HG03045 (cell line): ENCODE measurements around the gene ERICH6.

Source experiments
- ATAC-seq: cut with Tn5 transposase; IDR thresholded peaks from one replicate; pipeline ENCODE4 v1.9.1; 2021; ENCODE audit warnings: mild to moderate bottlenecking, moderate library complexity; ENCODE audit not compliant: unreplicated experiment

The ERICH6 gene

DNA sequence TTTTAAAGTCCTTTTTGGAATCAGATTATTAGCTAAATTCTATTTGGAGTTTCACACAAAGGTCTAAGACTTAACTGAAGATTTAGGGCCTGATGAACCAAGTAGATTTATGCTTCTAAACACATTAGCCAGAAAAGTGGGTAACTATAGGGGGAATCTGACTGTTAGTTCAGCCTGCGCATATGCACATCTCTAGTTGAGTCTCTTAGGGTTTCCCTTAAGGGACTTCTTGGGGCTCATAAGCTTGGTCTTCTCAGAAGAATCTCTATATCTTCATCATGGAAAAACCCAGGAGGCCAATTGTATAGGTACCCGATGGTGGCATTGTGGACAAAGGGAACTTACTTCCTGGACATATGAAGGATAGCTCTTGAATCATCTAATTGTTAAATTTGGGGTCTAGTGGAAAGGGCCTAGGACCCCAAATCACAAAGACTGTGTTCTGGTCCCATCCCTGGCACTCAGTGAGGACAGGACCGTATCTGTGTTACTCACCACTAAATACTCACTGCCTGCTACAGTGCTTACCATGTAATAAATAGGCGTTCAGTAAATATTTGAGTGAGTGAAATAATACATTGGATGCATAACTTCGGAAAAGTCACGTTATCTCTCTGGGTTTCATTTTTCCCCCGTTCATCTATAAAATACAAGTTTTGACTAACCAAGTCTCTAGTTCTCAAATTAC is 83.6 kb downstream of the ERICH6 start:
- ATAC-seq = no peak

- ATAC-seq = no peak
These were observed 89.8 kb downstream of the ERICH6 start for GRCh38 chr3:150613709-150614480.

DNA sequence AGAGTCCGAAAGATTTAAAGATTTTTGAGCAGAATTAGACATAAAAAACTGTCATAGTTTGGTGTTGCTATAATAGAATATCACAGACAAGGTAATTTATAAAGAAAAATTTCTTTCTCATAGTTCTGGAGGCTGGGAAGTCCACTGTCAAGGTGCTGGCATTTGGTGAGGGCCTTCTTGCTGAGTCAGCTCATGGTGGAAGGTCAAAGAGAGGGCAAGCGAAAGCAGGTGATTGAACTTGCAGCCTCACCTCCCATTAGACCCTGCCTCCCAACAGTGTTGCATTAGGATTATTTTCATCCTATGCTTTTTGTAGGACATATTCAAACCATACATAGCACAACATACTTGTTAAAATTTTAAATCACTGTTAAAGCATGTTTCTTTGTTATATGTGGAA is 90.7 kb downstream of the ERICH6 start:
- no peak for ATAC-seq

DNA sequence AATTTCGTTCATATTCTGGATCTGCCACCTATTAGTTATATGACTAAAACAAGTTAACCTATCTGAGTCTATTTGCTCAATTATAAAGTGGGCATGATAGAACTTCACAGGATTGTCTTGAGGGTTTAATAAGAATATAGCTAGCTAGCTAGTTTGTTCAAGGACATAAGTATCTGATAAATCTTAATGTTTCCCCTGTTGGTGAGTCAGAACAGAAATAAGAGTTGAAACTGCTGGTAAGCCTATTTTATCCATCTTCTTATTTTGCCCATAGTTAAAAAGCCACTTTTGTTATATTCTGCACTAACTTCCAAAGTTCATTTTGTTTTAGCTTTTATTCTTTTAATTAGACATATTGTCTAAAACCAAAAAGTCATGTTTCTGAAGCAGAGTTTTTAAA is 91.2 kb downstream of the ERICH6 start:
- ATAC-seq = no peak

- no peak for ATAC-seq
These were observed 92.1 kb downstream of the ERICH6 start for GRCh38 chr3:150611666-150612065.

DNA sequence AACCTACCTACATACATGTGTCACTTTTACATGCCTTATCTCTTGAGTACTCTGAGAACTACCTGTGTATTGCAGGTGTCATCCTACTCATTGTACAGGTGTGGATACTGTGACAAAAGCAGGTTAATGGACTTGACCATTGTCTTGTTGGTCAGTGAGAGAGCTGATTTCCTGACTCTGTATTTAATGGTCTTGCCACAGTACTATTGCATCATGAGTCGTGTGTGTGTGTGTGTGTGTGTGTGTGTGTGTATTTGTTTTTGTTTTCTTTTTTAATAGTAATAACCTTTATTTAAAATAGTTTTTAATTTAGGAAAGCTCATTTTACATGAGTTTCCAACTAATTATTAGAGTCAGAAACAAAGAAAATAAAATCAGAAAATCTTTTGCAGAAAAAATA is 92.9 kb downstream of the ERICH6 start:
- no peak for ATAC-seq

DNA sequence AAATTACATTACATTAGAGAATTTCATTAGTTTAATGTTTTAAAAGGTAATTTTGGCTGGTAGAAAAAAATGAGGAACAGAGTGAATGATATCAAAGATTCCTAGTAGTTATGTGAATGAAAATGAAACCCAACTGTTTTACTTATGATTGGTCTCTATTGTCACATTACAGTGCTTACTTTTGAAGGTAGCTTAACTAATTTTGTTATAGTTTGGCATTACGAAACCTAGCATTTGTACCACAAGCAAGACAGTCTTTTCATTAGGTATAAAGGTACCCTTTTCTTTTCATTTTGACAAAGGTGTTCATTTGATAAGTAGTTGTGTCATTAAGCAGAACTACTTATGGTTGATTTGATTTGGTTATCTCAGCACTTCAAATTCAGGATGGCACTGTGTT is 93.7 kb downstream of the ERICH6 start:
- no peak for ATAC-seq
